Measurements from ENCODE around the gene AQP2.
"Not testable (repeated sequence)": the region's sequence is repeated elsewhere in the genome, so short reads cannot be mapped to it uniquely, and the experiment has no call there.

The AQP2 gene

GRCh38 chr12:49971141-49971540, 20.6 kb downstream of the AQP2 start:
- DNase-seq: no peak

DNA sequence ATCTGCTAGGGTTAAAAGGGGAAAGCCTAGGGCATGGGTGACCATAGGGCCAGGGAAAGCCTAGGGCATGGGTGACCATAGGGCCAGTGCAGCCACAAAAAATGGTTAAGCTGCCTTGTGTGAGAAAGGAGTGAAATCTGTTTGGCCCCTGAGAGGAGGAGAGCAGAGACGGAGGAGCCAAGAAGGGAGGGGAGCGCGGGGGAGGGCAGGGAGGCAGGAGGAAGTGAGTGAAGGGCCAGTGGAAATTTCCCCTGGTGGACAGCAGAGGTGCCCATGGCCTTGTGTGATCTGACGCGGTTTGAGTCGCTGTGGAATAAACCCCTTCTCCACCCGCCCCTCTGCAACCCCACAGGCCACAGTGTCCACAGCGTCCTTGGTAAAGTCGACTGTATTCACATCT, 21.6 kb downstream of the AQP2 start:
- no peak for DNase-seq

DNA sequence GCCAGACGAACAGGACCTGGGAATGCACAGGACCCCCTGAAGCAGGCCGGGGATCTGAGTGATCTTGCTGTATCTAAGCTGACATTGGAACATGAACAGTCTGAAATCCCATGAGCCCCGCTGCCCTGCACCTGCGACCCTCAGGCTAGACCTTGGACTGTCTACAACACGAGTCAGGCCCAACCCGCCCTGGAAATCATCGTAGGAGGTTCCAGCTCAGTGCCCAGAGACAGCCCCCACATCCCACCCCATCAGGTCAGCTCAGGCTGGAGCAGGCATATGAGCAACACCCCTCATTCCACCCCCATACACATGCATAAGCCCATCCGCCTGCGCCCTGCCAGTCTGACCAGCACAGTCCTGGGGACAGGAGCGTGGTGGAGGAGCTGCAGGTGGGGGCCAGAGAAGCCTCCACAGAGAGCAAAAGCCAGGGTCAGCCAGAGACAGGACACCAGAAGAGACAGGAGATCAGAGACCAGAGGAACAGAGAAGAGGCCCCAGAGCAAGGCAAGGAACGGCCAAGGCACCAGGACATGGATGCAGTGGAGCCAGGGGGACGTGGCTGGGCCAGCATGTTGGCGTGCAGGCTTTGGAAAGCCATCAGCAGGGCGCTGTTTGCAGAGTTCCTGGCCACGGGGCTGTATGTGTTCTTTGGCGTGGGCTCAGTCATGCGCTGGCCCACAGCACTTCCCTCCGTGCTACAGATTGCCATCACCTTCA, 22.3 kb downstream of the AQP2 start, which contains the start of gene AQP6:
AQP6 (plus strand) TSS at position 307 of the 720 bp plus-strand sequence; CDS start at position 534, 227 bp downstream.
- DNase-seq: no peak

GRCh38 chr12:49973361-49973830, 22.9 kb downstream of the AQP2 start:
- DNase-seq: no peak

DNA sequence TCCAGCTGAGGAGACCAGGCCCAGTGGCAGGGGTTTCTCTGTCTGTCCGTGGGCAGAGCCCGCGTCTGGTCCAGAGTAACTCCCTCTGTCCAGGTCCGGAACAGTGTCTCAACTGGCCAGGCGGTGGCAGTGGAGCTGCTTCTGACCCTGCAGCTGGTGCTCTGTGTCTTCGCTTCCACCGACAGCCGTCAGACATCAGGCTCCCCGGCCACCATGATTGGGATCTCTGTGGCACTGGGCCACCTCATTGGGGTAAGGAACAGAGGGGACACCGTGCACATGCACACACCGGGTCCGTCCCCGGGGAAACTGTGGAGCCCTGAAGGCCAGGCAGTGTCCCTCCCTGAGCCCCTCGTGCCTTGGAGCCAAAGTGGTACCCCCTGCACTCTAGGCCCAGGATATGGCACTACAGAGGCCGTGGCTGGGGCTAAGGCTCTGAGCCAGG, 23.7 kb downstream of the AQP2 start:
- peak in 1 of 2 experiments; percentile 8 for DNase-seq

DNA sequence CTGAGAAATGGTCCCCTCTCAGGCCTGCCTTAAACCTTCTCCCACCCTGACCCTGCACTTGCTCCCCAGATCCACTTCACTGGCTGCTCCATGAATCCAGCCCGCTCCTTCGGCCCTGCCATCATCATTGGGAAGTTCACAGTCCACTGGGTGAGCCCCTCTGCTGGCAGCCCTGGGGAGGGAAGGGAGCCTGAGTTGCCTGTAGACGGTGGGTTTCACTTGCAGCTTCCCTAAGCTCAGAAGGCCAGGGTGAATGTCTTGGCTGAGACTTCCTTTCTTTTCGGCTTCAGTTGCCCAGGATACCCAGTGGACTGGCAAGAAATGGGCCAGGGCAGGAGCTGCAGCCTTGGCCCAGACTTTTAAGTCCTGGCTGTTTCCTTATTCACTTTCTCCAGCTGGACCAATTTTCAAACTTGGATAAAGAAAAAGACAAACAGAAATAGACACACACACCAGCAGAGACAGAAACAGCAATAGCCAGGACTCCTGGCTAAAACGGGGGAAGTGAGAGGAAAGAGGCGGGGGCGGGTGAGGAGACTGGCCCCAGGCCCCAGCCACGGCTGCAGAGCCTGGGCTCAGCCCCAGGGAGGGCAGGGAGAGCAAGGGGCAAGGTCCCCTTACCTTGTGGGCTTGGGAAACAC, 24.3 kb downstream of the AQP2 start:
- DNase-seq: no peak

GRCh38 chr12:49975318-49975761, 24.8 kb downstream of the AQP2 start:
- no peak for DNase-seq

- DNase-seq: no peak
These were observed 26.0 kb downstream of the AQP2 start for GRCh38 chr12:49976557-49976956.

DNA sequence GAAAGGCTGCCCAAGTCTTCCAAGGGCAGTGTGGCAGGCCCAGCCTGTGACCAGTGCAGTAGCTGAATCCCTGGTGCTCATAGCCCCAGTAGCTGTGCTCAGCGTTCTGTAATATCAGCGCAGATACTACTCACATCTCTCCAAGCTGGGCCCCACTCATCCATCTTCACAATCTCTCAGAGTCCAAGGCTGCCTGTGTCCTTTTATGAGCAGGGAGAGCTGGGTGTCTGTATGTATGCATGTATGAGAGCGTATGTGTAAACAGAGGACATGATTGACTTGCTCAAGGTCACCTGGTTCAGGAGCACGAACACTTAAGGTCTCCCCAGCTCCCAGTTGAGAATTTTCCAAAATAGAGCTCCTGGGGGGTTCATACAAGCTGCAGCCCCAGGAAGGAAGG, 27.6 kb downstream of the AQP2 start:
- no peak for DNase-seq

GRCh38 chr12:49979016-49979586, 28.6 kb downstream of the AQP2 start:
- no peak for DNase-seq

- DNase-seq: no peak
These were observed 29.3 kb downstream of the AQP2 start for GRCh38 chr12:49979791-49980190.

GRCh38 chr12:49980501-49981349, 30.2 kb downstream of the AQP2 start:
- no peak for DNase-seq

DNA sequence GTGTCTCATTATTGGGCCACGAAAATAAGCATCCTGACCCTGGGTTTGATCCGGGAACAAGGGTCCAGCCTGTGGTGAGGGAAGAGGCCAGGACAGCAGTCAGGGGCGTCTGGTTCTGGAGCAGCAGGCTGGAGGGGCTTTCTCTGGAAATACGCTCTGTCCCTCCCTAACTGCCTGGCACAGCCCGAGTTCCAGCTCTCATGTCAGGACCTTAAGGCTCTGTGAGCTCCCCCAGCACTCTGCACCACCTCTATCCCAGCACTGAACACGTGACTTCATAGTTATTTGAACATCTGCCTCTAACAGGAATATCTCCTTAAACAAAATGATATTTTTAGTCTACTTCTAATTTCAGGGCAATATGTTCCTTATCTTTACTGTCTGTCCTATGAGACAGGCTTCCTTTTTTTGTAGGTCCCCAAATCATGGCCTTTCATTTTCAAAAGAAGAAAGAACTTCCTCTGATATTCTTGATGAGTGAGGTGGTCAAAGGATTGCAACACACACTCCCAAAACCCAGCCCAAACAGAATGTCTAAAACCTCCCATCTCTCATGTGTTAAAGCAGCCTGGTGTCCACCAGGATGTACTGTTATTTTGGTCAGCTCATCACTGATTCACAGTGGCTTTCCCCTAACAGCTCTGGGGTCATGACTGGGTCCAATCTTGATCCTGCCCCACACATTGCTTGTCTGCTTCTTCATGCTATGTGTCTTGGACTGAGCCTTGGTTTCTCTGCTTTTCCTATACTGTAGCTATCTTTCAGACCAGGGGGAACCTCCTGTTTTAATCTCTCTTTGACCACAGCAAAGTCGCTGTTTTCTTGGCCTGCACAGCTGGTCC, 31.9 kb downstream of the AQP2 start:
- DNase-seq: no peak

- DNase-seq: no peak
These were observed 33.4 kb downstream of the AQP2 start for GRCh38 chr12:49983892-49984291.

DNA sequence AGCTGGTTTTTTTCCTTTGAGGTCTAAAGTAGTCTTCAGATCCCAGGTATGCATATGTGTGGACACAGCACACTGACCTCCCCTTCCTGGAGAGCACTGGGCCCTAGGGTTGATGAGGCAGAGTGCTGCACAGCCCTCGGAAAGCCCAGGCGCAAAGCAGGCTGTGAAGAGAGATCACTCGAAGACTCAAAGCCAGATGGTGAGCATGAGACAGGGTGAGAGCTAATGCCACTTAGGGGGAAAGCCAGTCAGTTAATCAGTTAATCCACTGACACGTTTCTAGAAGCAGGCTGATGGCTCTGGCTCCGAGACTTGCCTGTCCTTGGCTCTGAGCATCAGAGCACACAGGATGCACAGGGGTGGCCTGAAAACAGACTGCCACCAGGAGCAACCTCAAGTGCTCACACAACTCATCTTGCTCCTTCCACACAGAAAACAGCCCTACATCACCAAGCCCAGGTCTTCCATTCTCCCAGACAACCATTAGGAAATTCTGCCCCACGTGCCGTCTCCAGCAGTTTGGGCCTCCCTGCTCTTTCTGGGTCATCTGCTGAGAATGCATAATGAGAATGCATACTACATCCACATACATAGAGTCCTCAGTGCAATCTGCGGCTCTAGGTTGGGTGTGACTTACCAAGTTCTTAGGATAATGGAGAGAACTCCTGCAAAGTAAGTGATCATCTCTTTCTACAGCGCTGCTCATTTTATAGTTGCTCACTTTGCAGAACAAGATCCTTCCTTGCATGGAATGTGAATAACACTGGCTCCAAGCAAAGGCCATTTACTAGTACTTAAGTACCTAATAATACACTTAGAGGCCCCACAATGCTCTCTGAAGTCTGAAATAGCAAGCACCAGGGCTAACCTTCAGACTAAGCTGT, 34.2 kb downstream of the AQP2 start:
- no peak for DNase-seq

- DNase-seq: no peak
These were observed 35.4 kb downstream of the AQP2 start for GRCh38 chr12:49985981-49986380.

GRCh38 chr12:49986476-49986875, 35.9 kb downstream of the AQP2 start:
- DNase-seq: not testable (repeated sequence)

- no peak for DNase-seq
These were observed 37.2 kb downstream of the AQP2 start for GRCh38 chr12:49987625-49988303.

- DNase-seq: not testable (repeated sequence)
These were observed 38.9 kb downstream of the AQP2 start for GRCh38 chr12:49989400-49989799.

DNA sequence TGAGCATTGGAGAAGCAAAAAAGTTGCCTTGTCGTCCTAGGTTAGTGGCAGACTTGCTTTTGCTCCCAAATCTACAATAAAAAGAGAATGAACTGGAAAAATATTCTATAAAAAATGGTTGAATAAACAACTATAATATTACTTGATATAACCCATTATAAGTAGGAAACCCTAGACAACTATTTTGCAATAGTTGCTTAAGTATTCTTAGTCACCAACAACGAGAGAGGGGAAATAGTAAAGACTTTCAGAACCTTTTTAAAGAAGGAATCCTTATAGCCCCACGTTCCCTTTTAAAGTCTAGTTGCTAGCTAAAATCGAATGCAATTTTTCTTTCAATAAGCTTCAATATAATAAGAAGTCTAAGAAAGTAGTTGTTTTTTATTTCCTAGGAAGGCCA, 39.7 kb downstream of the AQP2 start:
- DNase-seq: no peak

Data from NCI-H1930 (cell line).